IMR-90 (cell line): ENCODE data around the gene PRRX1.

Experiments
- BHLHE40 ChIP-seq: fragments of 150-350 bp; IDR thresholded peaks from 2 replicates; pipeline ENCODE4 v1.6.1; 2016; ENCODE audit warnings: mild to moderate bottlenecking, low read depth, low read length
- TF ChIP-seq, protein P1 (sequence below): conservative IDR thresholded peaks from 2 replicates; pipeline ENCODE4 v1.5.1; 2012; ENCODE audit warnings: mild to moderate bottlenecking, low read depth, low read length, improper control_type of control experiment

GRCh38 chr1:170682809-170683208 is 18.9 kb downstream of the PRRX1 start:
- TF ChIP-seq, protein P1, sequence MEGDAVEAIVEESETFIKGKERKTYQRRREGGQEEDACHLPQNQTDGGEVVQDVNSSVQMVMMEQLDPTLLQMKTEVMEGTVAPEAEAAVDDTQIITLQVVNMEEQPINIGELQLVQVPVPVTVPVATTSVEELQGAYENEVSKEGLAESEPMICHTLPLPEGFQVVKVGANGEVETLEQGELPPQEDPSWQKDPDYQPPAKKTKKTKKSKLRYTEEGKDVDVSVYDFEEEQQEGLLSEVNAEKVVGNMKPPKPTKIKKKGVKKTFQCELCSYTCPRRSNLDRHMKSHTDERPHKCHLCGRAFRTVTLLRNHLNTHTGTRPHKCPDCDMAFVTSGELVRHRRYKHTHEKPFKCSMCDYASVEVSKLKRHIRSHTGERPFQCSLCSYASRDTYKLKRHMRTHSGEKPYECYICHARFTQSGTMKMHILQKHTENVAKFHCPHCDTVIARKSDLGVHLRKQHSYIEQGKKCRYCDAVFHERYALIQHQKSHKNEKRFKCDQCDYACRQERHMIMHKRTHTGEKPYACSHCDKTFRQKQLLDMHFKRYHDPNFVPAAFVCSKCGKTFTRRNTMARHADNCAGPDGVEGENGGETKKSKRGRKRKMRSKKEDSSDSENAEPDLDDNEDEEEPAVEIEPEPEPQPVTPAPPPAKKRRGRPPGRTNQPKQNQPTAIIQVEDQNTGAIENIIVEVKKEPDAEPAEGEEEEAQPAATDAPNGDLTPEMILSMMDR = no peak
- TF ChIP-seq BHLHE40 = no peak
